OCI-LY3 (cell line): Measurements from ENCODE around the gene PIP5K1A.
A peak's percentile ranks its signal among the peaks of the same experiment; 100 is the strongest.

Experiments used
- H2AFZ ChIP-seq: fragments of 200-600, 300-600 bp; shearing (Covaris generic); 2 replicates; pipeline ENCODE4 v1.6.0; 2014; ENCODE audit warnings: antibody characterized with exemption, low read depth, low read length
- H3K27ac ChIP-seq: fragments of 200-600, 300-600 bp; sonication (generic); 2 replicates; pipeline ENCODE4 v1.5.1; 2014; ENCODE audit warnings: mild to moderate bottlenecking, low read length, moderate library complexity, mixed read lengths
- H3K27me3 ChIP-seq: fragments of 200-600, 300-600 bp; sonication (generic); 2 replicates; pipeline ENCODE4 v1.6.1; 2014; ENCODE audit warnings: low read depth, low read length, mixed read lengths
- H3K36me3 ChIP-seq: fragments of 200-600, 300-600 bp; sonication (generic); replicated peaks from 2 replicates; pipeline ENCODE3; 2014; ENCODE audit warnings: low read depth, low read length, mixed read lengths
- H3K4me1 ChIP-seq: fragments of 300-600, 200-600 bp; sonication (generic); 2 replicates; pipeline ENCODE4 v1.6.1; 2014; ENCODE audit warnings: low read length, mixed read lengths
- H3K4me2 ChIP-seq: fragments of 200-600, 300-600 bp; sonication (generic); 2 replicates; pipeline ENCODE4 v1.6.1; 2014; ENCODE audit warnings: low read length, mixed read lengths
- H3K4me3 ChIP-seq: fragments of 300-600, 200-600 bp; sonication (generic); 2 replicates; pipeline ENCODE4 v1.5.1; 2014; ENCODE audit warnings: antibody characterized with exemption, mild to moderate bottlenecking, low read length, moderate library complexity
- H3K79me2 ChIP-seq: fragments of 300-600, 200-600 bp; shearing (Covaris generic); 2 replicates; pipeline ENCODE4 v1.6.1; 2014; ENCODE audit warnings: mild to moderate bottlenecking, low read length, mixed read lengths
- H3K9ac ChIP-seq: fragments of 300-600, 200-600 bp; shearing (Covaris generic); 2 replicates; pipeline ENCODE4 v1.6.0; 2014; ENCODE audit warnings: mild to moderate bottlenecking, low read length, moderate library complexity
- H3K9me3 ChIP-seq: fragments of 200-600, 300-600 bp; shearing (Covaris generic); 2 replicates; pipeline ENCODE4 v1.6.1; 2014; ENCODE audit warnings: low read length, mixed read lengths; ENCODE audit not compliant: insufficient read depth
- H4K20me1 ChIP-seq: fragments of 200-600, 300-600 bp; sonication (generic); 2 replicates; pipeline ENCODE4 v1.6.1; 2016; ENCODE audit warnings: low read length, mixed read lengths; ENCODE audit not compliant: insufficient read depth
- EZH2phosphoT487 ChIP-seq: fragments of 200-600 bp; shearing (Covaris generic); IDR thresholded peaks from 2 replicates; pipeline ENCODE4 v1.6.1; 2018; ENCODE audit warnings: antibody characterized with exemption, mixed run types, low read depth
- TF ChIP-seq, protein P1 (sequence below): fragments of 200-600, 300-600 bp; sonication (generic); IDR thresholded peaks from 2 replicates; pipeline ENCODE4 v1.5.1; 2014; ENCODE audit warnings: antibody characterized with exemption, low read length, low read depth

The PIP5K1A gene

DNA sequence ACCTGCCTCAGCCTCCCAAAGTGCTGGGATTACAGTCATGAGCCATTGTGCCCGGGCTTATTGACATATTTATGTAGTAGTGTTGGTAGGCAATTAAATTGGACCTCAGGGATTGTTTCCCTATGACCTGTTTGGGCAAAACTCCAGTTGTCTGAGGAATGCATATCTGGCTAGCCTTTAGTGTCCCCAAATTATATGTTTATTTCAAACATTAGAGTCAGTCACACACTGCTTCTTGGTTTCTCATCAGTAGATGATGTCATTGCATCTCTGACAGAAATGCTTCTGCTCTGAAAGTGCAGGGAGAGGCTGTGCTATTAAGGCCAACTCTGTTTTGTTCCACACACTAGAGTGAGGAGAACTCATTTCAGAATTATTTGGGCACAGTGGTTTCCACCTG, 12.5 kb downstream of the PIP5K1A start:
- Histone ChIP-seq H3K79me2 (peaks cover 100% of the 10 kb centered on the region), H3K4me3 (no peak overlapping the region), H4K20me1 (peaks cover 43% of the 10 kb centered on the region), H3K27me3 (no peaks in the 10 kb centered on the region), H3K27ac (no peak overlapping the region), H2AFZ (no peak overlapping the region), H3K9me3 (no peaks in the 10 kb centered on the region), H3K36me3 (peaks cover 39% of the 10 kb centered on the region), H3K9ac (no peak overlapping the region), H3K4me1 (peaks cover 16% of the 10 kb centered on the region), H3K4me2 (no peak overlapping the region)
- no peak for TF ChIP-seq EZH2phosphoT487
- TF ChIP-seq, protein P1, sequence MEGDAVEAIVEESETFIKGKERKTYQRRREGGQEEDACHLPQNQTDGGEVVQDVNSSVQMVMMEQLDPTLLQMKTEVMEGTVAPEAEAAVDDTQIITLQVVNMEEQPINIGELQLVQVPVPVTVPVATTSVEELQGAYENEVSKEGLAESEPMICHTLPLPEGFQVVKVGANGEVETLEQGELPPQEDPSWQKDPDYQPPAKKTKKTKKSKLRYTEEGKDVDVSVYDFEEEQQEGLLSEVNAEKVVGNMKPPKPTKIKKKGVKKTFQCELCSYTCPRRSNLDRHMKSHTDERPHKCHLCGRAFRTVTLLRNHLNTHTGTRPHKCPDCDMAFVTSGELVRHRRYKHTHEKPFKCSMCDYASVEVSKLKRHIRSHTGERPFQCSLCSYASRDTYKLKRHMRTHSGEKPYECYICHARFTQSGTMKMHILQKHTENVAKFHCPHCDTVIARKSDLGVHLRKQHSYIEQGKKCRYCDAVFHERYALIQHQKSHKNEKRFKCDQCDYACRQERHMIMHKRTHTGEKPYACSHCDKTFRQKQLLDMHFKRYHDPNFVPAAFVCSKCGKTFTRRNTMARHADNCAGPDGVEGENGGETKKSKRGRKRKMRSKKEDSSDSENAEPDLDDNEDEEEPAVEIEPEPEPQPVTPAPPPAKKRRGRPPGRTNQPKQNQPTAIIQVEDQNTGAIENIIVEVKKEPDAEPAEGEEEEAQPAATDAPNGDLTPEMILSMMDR: no peak

GRCh38 chr1:151211972-151212705, 13.8 kb downstream of the PIP5K1A start:
- no peak overlapping the region for H3K4me2 ChIP-seq
- H3K9ac ChIP-seq: no peak overlapping the region
- H3K4me1 ChIP-seq: peaks cover 16% of the 10 kb centered on the region
- H3K4me3 ChIP-seq: no peak overlapping the region
- no peaks in the 10 kb centered on the region for H3K9me3 ChIP-seq
- no peak overlapping the region for H2AFZ ChIP-seq
- H4K20me1 ChIP-seq: peaks cover 46% of the 10 kb centered on the region
- H3K27me3 ChIP-seq: no peaks in the 10 kb centered on the region
- peaks cover 100% of the 10 kb centered on the region for H3K79me2 ChIP-seq
- H3K27ac ChIP-seq: peak overlapping the region; percentile 8; the same call in 1 of the 2 replicates
- TF ChIP-seq, protein P1: no peak
- TF ChIP-seq EZH2phosphoT487: no peak
- peaks cover 36% of the 10 kb centered on the region for H3K36me3 ChIP-seq

GRCh38 chr1:151213560-151213959, 15.2 kb downstream of the PIP5K1A start:
- Histone ChIP-seq H3K4me2 (no peak overlapping the region), H3K4me1 (peaks cover 16% of the 10 kb centered on the region), H3K79me2 (peaks cover 100% of the 10 kb centered on the region), H4K20me1 (peaks cover 54% of the 10 kb centered on the region), H3K4me3 (no peak overlapping the region), H2AFZ (no peak overlapping the region), H3K27ac (no peak overlapping the region), H3K36me3 (peaks cover 30% of the 10 kb centered on the region), H3K27me3 (no peaks in the 10 kb centered on the region), H3K9ac (no peak overlapping the region), H3K9me3 (no peaks in the 10 kb centered on the region)
- TF ChIP-seq, protein P1: no peak
- TF ChIP-seq EZH2phosphoT487: no peak

DNA sequence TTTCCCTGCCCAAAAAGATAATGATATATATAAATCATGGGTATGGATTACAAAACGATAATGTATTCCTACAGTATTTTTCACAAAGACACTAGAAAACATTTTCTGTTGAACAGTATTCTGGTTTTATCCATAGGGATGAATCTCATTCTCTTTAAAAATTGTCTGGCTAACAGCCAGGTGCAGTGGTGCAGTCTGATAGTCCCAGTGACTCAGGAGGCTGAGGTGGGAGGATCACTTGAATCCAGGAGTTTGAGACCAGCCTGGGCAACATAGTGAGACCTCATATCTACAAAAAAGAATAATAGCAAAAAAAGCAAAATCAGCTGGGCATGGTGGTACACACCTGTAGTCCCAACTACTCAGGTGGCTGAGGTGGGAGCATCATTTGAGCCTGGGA, 23.3 kb downstream of the PIP5K1A start:
- Histone ChIP-seq H3K27me3 (no peaks in the 10 kb centered on the region), H3K4me2 (no peak overlapping the region), H2AFZ (no peak overlapping the region), H3K9me3 (no peaks in the 10 kb centered on the region), H4K20me1 (peaks cover 37% of the 10 kb centered on the region), H3K4me3 (no peak overlapping the region), H3K9ac (no peak overlapping the region), H3K36me3 (peaks cover 32% of the 10 kb centered on the region), H3K79me2 (peaks cover 84% of the 10 kb centered on the region), H3K4me1 (no peaks in the 10 kb centered on the region), H3K27ac (no peak overlapping the region)
- TF ChIP-seq, protein P1: no peak
